Activated CD8-positive, alpha-beta memory T cell treated with anti-CD3 and anti-CD28 coated beads for 1 hour (primary cell): ENCODE measurements around the gene LTBP1.

ENCODE experiments used
- DNase-seq, 2 donors: peaks; one replicate each; pipeline ENCODE4 v3.0.0-alpha.2; 2020; ENCODE audit warnings: low read depth in 1 of 2; ENCODE audit errors: extremely low read depth in 1 of 2

The LTBP1 gene

GRCh38 chr2:33069894-33070651 lies 123.3 kb downstream of the LTBP1 start:
- no peak for DNase-seq

- no peak for DNase-seq
Measured at GRCh38 chr2:33071591-33071990, 124.8 kb downstream of the LTBP1 start.

GRCh38 chr2:33072614-33073013 lies 125.9 kb downstream of the LTBP1 start:
- no peak for DNase-seq

GRCh38 chr2:33073018-33073417 lies 126.3 kb downstream of the LTBP1 start:
- DNase-seq, result no peak

GRCh38 chr2:33074197-33074596 lies 127.4 kb downstream of the LTBP1 start:
- DNase-seq, result no peak

- no peak for DNase-seq
Measured at GRCh38 chr2:33077311-33077710, 130.6 kb downstream of the LTBP1 start.

- DNase-seq, result no peak
Measured at GRCh38 chr2:33077844-33078243, 131.1 kb downstream of the LTBP1 start.

- no peak for DNase-seq
Measured at GRCh38 chr2:33081691-33082090, 134.9 kb downstream of the LTBP1 start.

- no peak for DNase-seq
Measured at GRCh38 chr2:33083699-33084387, 137.1 kb downstream of the LTBP1 start.

GRCh38 chr2:33084433-33084832 lies 137.7 kb downstream of the LTBP1 start:
- no peak for DNase-seq

- DNase-seq, result no peak
Measured at GRCh38 chr2:33085646-33086045, 138.9 kb downstream of the LTBP1 start.

GRCh38 chr2:33086400-33087015 lies 139.8 kb downstream of the LTBP1 start:
- DNase-seq, result no peak

- DNase-seq, result no peak
Measured at GRCh38 chr2:33090553-33091134, 143.9 kb downstream of the LTBP1 start.

GRCh38 chr2:33091541-33092123 lies 144.9 kb downstream of the LTBP1 start:
- DNase-seq, result no peak

- DNase-seq, result no peak
Measured at GRCh38 chr2:33093283-33093993, 146.7 kb downstream of the LTBP1 start.

GRCh38 chr2:33094303-33094702 lies 147.6 kb downstream of the LTBP1 start:
- no peak for DNase-seq

- DNase-seq, result no peak
Measured at GRCh38 chr2:33099989-33100388, 153.2 kb downstream of the LTBP1 start.

GRCh38 chr2:33100921-33101320 lies 154.2 kb downstream of the LTBP1 start:
- DNase-seq, result no peak

GRCh38 chr2:33104052-33104623 lies 157.4 kb downstream of the LTBP1 start:
- DNase-seq, result no peak

GRCh38 chr2:33104726-33105125 lies 158.0 kb downstream of the LTBP1 start:
- no peak for DNase-seq
